Endodermal cell (in vitro differentiated cells): ENCODE results near the gene TMX3. TPM values are rescaled to one million over a fixed set of nuclear protein-coding genes. Genes with fewer than 3 reads are reported as not detected.
A peak's percentile ranks its signal among the peaks of the same experiment; 100 is the strongest.

Source experiments
- DNase-seq: peaks from one replicate; pipeline ENCODE4 v3.0.0-alpha.2; 2017
- H3K27ac ChIP-seq: 2 replicates; pipeline ENCODE4 v1.5.1; 2013; ENCODE audit warnings: mild to moderate bottlenecking, low read depth, low read length, moderate library complexity
- H3K27me3 ChIP-seq: 2 replicates; pipeline ENCODE4 v1.6.1; 2013; ENCODE audit warnings: mild to moderate bottlenecking, low read length, moderate library complexity; ENCODE audit not compliant: insufficient read depth, control insufficient read depth, poor library complexity, severe bottlenecking
- H3K36me3 ChIP-seq: 2 replicates; pipeline ENCODE4 v1.7.0; 2013; ENCODE audit warnings: mild to moderate bottlenecking, low read length, moderate library complexity; ENCODE audit not compliant: control insufficient read depth, insufficient read depth
- H3K4me1 ChIP-seq: one replicate; pipeline ENCODE4 v1.7.0; 2013; ENCODE audit warnings: low read length; ENCODE audit not compliant: control insufficient read depth, insufficient read depth
- H3K4me3 ChIP-seq: 2 replicates; pipeline ENCODE4 v1.5.1; 2013; ENCODE audit warnings: mild to moderate bottlenecking, low read length, moderate library complexity
- H3K9ac ChIP-seq: 2 replicates; pipeline ENCODE4 v1.6.1; 2013; ENCODE audit warnings: mild to moderate bottlenecking, low read length, moderate library complexity; ENCODE audit not compliant: poor library complexity, severe bottlenecking; ENCODE audit errors: extremely low read depth
- H3K9me3 ChIP-seq: 2 replicates; pipeline ENCODE4 v1.6.1; 2013; ENCODE audit warnings: mild to moderate bottlenecking, low read length, moderate library complexity; ENCODE audit not compliant: control insufficient read depth
- H3K27ac Mint-ChIP-seq: 2 replicates; pipeline ENCODE4 v1.8.0; 2020; ENCODE audit warnings: mixed read lengths
- H3K27me3 Mint-ChIP-seq: 2 replicates; pipeline ENCODE4 v1.8.0; 2021; ENCODE audit warnings: mild to moderate bottlenecking, mixed read lengths; ENCODE audit not compliant: insufficient read depth
- H3K36me3 Mint-ChIP-seq: 2 replicates; pipeline ENCODE4 v1.8.0; 2020; ENCODE audit warnings: low read depth, mixed read lengths
- H3K4me1 Mint-ChIP-seq: 2 replicates; pipeline ENCODE4 v1.8.0; 2020; ENCODE audit warnings: mixed read lengths
- H3K4me3 Mint-ChIP-seq: 2 replicates; pipeline ENCODE4 v1.8.0; 2020; ENCODE audit warnings: mild to moderate bottlenecking, moderate library complexity, mixed read lengths
- H3K9me3 Mint-ChIP-seq: 2 replicates; pipeline ENCODE4 v1.8.0; 2020; ENCODE audit warnings: mild to moderate bottlenecking, mixed read lengths
- WGBS, 2 experiments: methylation state at CpG; one replicate each; pipeline versions ENCODE4 v1.1.5 to v1.1.7; 2013; ENCODE audit warnings: missing lambda C conversion rate in 2 of 2, mixed read lengths in 1 of 2; ENCODE audit not compliant: insufficient coverage in 1 of 2, insufficient read length in 1 of 2; 5-methylcytosine and 5-hydroxymethylcytosine counted together
- total RNA-seq, 2 donors: library from RNA; stranded (reverse); fragmentation: NEBNext Ultra II Directional in 1 of 2; extraction: Animal tissue kit (Norgen Biotek cat#: 25700) in 1 of 2; gene quantifications; 2 replicates in 1 of 2; 3 replicates in 1 of 2; pipeline ENCODE4 v1.2.1, GENCODE V29; 2021
- TF ChIP-seq, protein P1 (sequence below): fragments of 200-600 bp; sonication (generic); conservative IDR thresholded peaks from 2 replicates; pipeline ENCODE4 v1.5.0; 2021; ENCODE audit warnings: antibody characterized with exemption, mild to moderate bottlenecking

The TMX3 gene
- total RNA-seq, 2 donors from 2014 or later, result 50.7 to 51.2 TPM

DNA sequence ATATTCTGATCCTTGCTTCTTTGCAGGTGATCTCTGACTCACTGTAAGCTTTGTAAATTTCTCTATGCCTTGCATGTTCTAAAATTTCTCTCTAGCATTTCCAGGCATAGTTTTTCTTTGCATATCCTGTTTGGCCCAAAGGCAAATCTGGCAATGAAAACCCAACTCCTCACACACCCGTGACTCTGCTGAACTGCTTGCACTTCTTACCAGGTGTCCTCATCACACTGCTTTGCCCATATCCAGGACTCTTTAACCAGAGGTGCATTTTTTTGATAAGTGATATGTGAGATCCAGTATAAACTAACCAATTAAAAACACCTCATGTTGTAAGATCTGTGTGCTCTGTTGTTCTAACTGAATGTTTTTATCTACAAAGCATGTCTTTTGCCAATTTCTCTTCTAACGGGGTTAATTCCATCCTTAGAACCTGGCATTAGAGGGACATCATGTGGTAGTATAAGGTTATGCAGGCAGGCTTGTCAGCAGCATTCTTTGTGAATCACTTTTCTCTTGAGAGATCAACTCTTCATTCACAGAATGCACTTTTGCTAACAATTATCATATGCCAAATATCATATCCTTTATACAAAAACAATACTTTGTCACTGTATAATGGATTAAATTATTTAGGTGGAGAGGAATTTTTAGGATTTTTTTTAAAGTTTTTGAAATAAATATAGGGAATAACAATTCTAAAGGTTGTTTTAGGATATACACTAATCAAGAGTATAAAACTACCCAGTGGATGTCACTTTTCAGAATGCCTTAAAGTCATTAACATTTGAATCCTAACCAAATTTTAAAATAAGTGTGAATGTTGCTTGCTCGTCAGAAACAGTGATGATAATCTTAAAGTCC lies 20.8 kb upstream of the TMX3 start:
- no peak overlapping the region for H3K4me3 Mint-ChIP-seq
- no peaks in the 10 kb centered on the region for H3K9me3 Mint-ChIP-seq
- no peak overlapping the region for H3K9ac ChIP-seq
- TF ChIP-seq, protein P1, sequence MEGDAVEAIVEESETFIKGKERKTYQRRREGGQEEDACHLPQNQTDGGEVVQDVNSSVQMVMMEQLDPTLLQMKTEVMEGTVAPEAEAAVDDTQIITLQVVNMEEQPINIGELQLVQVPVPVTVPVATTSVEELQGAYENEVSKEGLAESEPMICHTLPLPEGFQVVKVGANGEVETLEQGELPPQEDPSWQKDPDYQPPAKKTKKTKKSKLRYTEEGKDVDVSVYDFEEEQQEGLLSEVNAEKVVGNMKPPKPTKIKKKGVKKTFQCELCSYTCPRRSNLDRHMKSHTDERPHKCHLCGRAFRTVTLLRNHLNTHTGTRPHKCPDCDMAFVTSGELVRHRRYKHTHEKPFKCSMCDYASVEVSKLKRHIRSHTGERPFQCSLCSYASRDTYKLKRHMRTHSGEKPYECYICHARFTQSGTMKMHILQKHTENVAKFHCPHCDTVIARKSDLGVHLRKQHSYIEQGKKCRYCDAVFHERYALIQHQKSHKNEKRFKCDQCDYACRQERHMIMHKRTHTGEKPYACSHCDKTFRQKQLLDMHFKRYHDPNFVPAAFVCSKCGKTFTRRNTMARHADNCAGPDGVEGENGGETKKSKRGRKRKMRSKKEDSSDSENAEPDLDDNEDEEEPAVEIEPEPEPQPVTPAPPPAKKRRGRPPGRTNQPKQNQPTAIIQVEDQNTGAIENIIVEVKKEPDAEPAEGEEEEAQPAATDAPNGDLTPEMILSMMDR, result peak; percentile 86
- H3K36me3 ChIP-seq, result no peaks in the 10 kb centered on the region
- no peak overlapping the region for H3K4me3 ChIP-seq
- no peaks in the 10 kb centered on the region for H3K36me3 Mint-ChIP-seq
- no peak overlapping the region for H3K27ac ChIP-seq
- WGBS, 2 experiments, result 67% methylated on average over 3 of the region's 3 CpGs; no CpG with 5 or more reads in 1 of the 2 experiments
- H3K4me1 Mint-ChIP-seq, result no peaks in the 10 kb centered on the region
- H3K4me1 ChIP-seq, result no peaks in the 10 kb centered on the region
- no peaks in the 10 kb centered on the region for H3K9me3 ChIP-seq
- no peaks in the 10 kb centered on the region for H3K27me3 ChIP-seq
- DNase-seq, result no peak
- no peaks in the 10 kb centered on the region for H3K27me3 Mint-ChIP-seq
- no peak overlapping the region for H3K27ac Mint-ChIP-seq

DNA sequence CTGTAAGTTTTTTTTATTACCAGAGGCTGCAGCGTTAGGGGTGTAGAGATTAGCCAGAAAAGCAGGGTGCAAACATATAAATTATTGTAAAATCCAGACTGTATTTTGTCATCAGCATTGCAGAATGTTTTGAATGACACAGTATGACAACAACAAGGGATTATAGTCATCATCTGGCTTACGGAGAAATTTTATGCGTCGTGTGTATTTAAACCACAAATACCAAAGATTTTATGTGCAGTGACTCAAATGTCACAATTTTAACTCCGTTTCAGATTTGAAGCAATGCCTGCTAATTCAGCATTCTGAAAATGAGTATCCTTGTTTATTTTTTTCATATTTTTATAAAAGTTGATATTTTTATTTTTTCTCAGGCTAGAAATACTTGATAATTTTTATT lies 19.4 kb upstream of the TMX3 start:
- no peaks in the 10 kb centered on the region for H3K4me1 Mint-ChIP-seq
- TF ChIP-seq, protein P1, result no peak
- Histone ChIP-seq H3K9me3 (no peaks in the 10 kb centered on the region), H3K4me3 (no peak overlapping the region), H3K4me1 (no peaks in the 10 kb centered on the region), H3K27ac (no peak overlapping the region), H3K9ac (no peak overlapping the region), H3K36me3 (no peaks in the 10 kb centered on the region), H3K27me3 (no peaks in the 10 kb centered on the region)
- no peaks in the 10 kb centered on the region for H3K9me3 Mint-ChIP-seq
- H3K27me3 Mint-ChIP-seq, result no peaks in the 10 kb centered on the region
- no peaks in the 10 kb centered on the region for H3K36me3 Mint-ChIP-seq
- DNase-seq, result no peak
- 88 to 93% methylated on average over 4 to 5 of the region's 5 CpGs for WGBS, 2 experiments
- H3K27ac Mint-ChIP-seq, result no peak overlapping the region
- no peak overlapping the region for H3K4me3 Mint-ChIP-seq

DNA sequence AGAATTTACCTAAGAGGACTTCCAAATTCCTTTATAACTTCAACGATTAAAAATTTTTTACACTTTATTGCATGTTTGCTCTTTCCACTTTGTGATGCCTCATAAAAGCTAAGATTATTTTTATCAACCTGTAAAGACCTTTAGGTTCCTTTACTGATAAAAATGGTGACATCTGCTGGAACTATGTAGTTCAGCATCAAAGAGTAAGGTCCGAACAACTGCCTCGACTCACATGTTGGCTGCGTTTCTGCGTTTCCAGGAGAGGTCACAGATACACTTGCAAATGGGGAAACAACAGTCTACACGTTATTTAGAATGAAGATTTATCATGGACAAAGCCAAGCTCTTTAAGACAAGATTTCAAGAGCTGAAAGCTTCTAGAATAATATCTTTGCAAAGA lies 18.8 kb upstream of the TMX3 start:
- no peaks in the 10 kb centered on the region for H3K36me3 ChIP-seq
- no peaks in the 10 kb centered on the region for H3K36me3 Mint-ChIP-seq
- TF ChIP-seq, protein P1, result peak; percentile 12
- no peak overlapping the region for H3K4me3 ChIP-seq
- H3K27me3 ChIP-seq, result no peaks in the 10 kb centered on the region
- no peak overlapping the region for H3K9ac ChIP-seq
- H3K9me3 ChIP-seq, result no peaks in the 10 kb centered on the region
- no peaks in the 10 kb centered on the region for H3K9me3 Mint-ChIP-seq
- WGBS, 2 experiments, result 60 to 67% methylated on average over 6 of the region's 6 CpGs
- no peak overlapping the region for H3K27ac ChIP-seq
- H3K4me1 Mint-ChIP-seq, result no peaks in the 10 kb centered on the region
- no peak for DNase-seq
- no peak overlapping the region for H3K27ac Mint-ChIP-seq
- H3K4me3 Mint-ChIP-seq, result no peak overlapping the region
- no peaks in the 10 kb centered on the region for H3K27me3 Mint-ChIP-seq
- no peaks in the 10 kb centered on the region for H3K4me1 ChIP-seq
